CD4-positive, alpha-beta T cell treated with Interleukin-15 for 4 hours (primary cell): ENCODE data around the gene PRPF19.

Experiments
- DNase-seq: peaks from one replicate; pipeline ENCODE4 v3.0.0-alpha.2; 2020; ENCODE audit warnings: low spot score

The PRPF19 gene

DNA sequence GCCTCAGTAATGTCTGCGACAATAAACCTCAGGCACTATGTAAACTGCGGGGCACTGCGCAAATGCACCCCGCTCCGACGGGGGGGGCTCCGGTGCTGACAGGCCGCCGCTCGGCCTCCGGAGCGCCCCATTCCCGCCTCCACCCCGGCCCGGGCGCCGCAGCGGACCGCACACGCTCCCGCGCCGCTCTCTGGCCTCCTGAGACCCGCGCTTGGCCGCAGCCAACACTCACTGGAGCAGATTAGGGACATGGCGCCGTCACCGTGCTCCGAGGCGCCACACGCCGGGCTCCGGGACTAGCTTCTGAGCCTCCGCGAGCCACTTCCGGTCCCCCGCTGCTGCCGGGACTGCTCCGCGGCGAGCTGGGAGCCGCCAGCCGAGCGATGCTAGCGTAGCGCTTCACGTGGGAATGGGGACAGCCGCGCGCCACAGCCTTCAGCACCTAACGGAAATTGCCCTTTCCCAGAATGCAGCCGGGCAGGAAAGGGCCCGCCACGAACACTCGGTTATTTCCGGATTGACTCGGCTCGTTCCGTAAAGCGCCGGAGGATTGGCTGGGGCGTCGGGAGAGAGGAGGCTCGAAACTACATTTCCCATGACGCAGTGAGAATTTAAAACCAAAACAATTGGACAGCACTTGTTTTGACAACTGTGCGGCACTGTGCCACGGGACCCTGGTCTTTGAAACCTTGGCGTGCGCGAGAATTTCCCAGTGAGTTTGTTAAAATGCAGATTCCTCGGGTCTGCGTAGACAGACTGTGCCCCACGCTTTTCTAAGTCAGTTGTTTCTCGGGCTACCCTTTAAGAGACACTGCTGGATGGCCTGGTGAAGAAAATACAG is at the start of gene PRPF19:
Gene PRPF19, minus strand, starts transcription at position 454 of the 841 bp plus-strand sequence. Its CDS starts 203 bp downstream, at position 251.
- peak; percentile 100 for DNase-seq

DNA sequence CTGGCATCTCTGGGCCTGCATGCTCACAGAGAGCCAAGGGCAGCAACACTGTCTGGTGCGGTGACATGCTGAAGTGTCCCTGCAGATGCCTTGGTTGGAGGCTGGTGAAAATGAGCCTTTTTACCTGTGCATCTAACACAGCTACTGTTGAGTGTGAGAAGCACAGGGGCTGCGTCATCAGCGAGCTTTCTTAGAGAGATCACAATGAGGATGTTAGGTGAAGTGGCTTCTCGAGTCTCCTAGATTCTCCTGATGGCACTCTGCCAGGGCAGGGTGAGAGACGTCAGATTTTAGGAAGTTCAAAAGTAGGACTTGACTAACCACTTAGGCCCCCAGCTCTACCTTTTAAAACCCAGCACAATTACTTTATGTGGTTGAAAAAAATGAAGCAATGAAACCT is 49.2 kb upstream of the PRPF19 start:
- DNase-seq: no peak

GRCh38 chr11:60954421-60954820 is 48.0 kb upstream of the PRPF19 start:
- DNase-seq: no peak

DNA sequence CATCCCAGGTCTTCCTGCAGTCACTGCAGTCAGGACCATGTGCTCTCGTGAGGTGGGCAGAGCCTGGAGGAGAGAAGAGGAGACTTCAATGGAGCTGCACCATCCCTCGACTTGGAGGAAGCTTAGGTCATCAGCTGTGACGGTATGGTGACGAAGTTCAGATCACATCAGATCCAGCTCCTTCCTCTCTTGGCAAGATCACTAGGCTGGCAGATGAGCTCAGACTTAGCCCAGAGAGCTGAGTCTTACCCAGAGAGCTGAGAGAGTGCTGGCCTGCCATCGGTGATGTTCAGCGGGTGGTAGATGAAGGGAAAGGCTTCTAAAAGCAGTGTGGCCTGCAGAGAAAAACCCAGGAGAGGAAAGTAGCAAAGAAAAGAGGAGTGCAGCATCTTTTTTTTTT is 47.4 kb upstream of the PRPF19 start:
- DNase-seq: no peak

DNA sequence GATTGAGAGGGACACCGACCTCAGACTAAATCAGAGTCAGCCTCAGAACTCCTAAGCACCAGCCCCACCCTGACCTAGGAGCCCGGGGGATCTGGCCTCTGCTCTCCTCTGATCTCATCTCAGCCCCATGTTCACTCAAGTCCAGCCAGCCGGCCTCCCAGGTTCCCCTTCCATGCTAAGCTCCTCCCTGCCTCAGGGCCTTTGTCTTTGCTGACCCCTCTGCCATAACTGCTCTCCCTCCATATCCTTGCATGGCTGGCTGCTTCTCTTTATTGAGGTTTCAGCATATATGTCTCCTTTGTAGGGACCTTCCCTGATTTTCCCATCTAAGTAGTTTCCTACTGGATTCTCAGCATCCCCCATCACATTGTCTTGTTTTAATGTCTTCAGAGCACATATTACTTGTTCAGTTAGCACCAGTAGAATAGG is 46.4 kb upstream of the PRPF19 start:
- no peak for DNase-seq

DNA sequence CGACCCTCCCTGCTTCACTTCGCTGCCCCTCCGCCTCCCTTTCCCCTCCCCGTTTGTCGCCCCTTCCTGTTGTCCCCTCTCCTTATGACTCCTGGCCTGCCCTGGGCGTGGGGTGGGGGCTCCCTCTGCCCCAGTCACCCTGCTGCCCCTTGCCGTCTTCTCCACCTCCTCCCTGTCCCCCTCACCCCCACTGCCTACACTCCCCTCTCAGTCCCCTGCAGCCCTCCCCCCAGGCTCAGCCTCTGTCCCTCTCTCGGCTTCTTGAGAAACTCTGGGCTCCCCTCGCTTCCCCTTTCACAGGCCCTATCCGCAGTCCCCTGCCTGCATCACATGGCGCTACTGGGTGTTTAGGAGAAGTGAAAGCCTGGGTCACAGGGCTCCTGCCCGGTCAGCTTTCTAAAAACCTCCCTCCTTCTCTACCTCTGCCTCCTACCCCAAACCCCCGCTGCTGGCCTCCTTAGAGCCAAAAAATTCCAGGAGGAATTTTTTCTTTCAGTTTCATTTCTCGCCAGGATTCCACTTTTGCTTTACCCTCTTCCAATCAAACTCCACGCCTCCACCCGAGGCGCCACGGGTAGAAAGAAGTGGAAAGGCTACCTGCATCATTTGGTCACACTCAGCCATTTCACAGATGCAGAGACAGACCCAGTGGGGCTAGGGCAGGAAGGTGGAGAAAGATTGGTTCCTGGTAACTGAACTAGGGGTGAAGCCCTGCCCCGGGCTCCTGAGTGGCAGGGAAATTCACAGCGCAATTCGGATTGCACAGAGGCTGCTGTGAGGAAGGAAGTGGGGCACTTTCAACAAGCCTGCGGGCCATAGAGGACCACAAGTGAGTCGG is 45.7 kb upstream of the PRPF19 start, which contains the start of gene SLC15A3:
Gene SLC15A3, minus strand, starts transcription at position 273 of the 838 bp plus-strand sequence. CDS start 625 bp downstream, outside the sequence.
- peak; percentile 22 for DNase-seq

- no peak for DNase-seq
These were observed 45.2 kb upstream of the PRPF19 start for GRCh38 chr11:60951606-60951903.

- DNase-seq: no peak
These were observed 44.7 kb upstream of the PRPF19 start for GRCh38 chr11:60950933-60951605.

GRCh38 chr11:60950024-60950423 is 43.6 kb upstream of the PRPF19 start:
- no peak for DNase-seq

- DNase-seq: no peak
These were observed 41.9 kb upstream of the PRPF19 start for GRCh38 chr11:60948250-60948649.

DNA sequence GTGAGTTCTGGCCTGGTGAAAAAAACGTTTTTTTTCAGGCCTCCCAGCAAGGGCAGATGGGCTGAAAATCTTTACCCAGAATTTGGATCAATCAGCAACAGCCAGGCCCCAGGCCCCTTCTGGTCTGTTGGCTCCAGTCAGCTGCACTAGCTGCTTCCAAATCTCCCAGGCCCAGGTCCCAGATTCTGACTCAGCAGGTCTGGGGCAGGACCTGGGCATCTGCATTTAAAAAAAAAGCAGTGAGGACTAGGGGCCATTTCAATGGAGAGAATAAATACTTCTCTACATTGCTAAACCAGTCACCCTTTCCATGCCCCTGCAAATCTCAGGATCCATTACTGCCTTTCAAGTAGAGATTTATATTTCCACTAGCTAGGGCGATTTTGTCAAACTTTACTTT is 41.3 kb upstream of the PRPF19 start:
- no peak for DNase-seq

DNA sequence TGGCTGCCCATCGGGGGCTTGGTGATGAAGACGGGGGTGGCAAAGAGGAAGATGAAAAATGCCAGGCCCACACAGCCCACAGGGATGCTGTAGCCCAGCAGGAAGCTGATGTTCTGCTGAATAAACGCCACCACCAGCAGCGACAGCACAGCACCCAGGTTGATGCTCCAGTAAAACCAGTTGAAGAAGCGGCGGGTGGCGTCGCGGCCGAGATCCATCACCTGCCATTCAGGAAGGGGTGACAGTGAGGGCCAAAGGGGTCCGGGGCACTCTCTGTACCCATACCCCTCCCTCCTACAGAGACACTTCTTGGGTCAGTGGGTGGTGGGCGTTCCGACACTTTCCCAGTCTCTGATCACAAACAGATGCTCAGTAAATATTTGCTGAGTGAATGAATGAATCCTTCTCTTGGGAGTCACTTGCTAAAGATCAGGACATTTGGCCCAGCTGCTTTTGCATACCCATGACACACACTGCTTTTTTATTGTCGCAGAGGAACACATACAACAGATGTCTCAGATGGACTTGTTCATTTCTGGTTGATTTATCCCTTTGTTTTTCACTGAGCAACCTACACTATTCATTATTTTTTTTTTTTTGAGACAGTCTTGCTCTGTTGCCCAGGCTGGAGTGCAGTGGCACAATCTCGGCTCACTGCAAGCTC is 40.3 kb upstream of the PRPF19 start:
- no peak for DNase-seq

- DNase-seq: no peak
These were observed 38.9 kb upstream of the PRPF19 start for GRCh38 chr11:60945295-60945667.

DNA sequence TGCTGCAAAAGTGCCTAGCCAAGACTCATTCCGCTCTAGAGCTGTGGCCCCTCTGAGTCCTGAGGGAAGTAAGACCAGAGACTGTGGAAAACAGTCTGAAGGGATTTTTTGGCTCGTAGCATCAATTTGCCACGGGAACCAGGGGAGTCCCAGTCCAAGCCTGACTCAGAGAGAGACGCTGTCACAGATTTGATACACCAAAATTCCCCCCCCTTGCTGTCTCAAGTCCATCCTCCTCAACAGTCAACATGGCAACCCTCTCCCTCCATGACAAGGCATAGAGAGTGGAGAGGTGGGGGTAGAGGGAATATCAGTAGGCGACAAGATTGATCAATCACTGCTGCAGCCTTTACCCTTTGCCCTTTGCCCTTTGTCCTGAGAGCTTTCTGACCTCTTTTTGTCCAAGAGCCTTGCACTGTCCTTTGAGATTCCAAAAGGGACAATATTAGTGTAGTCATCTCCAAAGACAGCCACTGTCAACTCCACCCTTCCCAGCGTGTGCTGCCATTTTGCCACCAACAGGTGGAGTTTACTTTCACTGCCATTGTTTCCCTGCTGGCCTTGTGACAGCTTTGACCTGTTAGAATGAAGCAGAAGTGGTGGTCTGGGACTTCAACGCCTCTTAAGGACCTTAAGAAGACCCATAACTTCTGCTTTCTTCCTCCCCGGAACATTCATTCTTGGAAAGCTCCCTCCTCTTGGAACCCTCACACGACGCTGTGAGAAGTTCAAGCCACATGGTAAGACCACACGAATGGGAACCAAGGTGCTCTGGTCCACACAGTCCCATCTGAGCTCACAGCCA is 38.3 kb upstream of the PRPF19 start:
- DNase-seq: no peak

DNA sequence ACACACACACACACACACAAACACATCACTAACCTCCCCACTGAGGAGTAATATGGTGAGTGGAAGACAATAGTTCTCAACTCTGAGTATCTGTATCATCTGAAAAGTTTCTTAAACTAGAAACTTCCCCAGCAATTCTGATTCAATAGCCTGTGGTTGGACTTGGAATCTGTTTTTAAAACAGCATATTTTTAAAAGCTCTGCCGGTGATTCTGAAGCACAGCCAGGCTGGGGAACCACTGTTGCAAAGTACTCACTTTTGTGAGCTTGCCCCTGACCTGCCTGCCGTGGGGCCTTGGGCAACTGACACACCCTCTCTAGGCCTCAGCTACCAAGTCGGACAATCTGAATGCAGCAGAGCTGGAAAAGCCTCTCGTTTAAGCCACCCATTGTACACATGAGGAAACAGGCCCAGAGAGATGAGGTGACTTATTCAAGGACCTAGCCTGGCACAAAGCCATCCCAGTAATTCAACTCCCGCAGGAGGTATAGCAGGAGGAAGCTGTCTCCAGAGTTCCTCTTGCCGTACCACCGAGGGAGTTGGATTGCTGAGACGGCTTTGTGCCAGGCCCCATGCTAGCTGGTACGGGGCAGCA is 36.7 kb upstream of the PRPF19 start:
- no peak for DNase-seq

GRCh38 chr11:60942219-60942618 is 35.8 kb upstream of the PRPF19 start:
- DNase-seq: no peak

- DNase-seq: no peak
These were observed 35.2 kb upstream of the PRPF19 start for GRCh38 chr11:60941371-60942119.

GRCh38 chr11:60939855-60940254 is 33.5 kb upstream of the PRPF19 start:
- DNase-seq: no peak

DNA sequence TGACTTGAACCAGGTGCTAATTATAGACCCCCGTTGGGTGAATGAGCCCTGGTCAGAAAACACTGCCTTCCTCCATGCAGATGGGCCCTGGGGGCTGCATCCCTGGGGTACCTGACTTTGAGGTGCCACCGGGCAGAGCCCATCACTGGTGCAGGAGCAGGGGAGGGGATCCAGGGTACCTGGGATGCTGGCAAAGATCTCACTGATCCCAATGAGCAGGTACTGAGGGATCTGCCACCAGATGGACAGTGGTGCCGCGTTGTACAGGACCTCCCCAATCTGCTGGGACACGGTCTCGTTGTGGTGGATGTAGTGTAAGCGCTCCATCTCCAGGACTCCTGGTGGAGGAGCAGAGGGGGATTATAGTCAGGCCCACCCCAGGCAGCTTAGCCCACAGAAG is 32.9 kb upstream of the PRPF19 start:
- no peak for DNase-seq

GRCh38 chr11:60938500-60938899 is 32.1 kb upstream of the PRPF19 start:
- no peak for DNase-seq
